Mucosa of descending colon (tissue), 3 donors: Measurements from ENCODE around the gene DDX56. TPM values are rescaled to one million over a fixed set of nuclear protein-coding genes. Genes with fewer than 3 reads are reported as not detected.

Source experiments
- ATAC-seq: fragments of 200-7000 bp; cut with Tn5 transposase; one replicate; pipeline ENCODE4 v1.9.1; 2020; ENCODE audit warnings: mild to moderate bottlenecking, moderate library complexity
- DNase-seq, 3 donors: peaks; one replicate each; pipeline ENCODE4 v3.0.0-alpha.2; 2020
- H3K36me3 ChIP-seq: fragments of 200-600 bp; one replicate; pipeline ENCODE4 v1.8.0; 2021; ENCODE audit warnings: low read depth, mild to moderate bottlenecking
- H3K4me1 ChIP-seq: fragments of 200-600 bp; one replicate; pipeline ENCODE4 v1.8.0; 2021; ENCODE audit warnings: low read depth, mild to moderate bottlenecking
- H3K4me3 ChIP-seq: fragments of 200-600 bp; one replicate; pipeline ENCODE4 v1.8.0; 2021; ENCODE audit warnings: mild to moderate bottlenecking
- H3K9me3 ChIP-seq: fragments of 200-600 bp; one replicate; pipeline ENCODE4 v1.8.0; 2021; ENCODE audit warnings: mild to moderate bottlenecking
- CTCF ChIP-seq: fragments of 200-600 bp; IDR thresholded peaks from one replicate; pipeline ENCODE4 v1.8.0; 2022; ENCODE audit warnings: antibody characterized with exemption, mild to moderate bottlenecking
- intact Hi-C, 2 donors: fragments of 100-400 bp; cut with DNase I in 1 of 2; cut with micrococcal nuclease in 1 of 2; formaldehyde crosslinking; loops; one replicate each; pipeline versions ENCODE4 v1.11.0 to v1.11.1; 2022; cut with DNase I, micrococcal nuclease
- total RNA-seq, 3 donors: library from RNA; stranded (reverse); fragmentation: NEBNext Ultra II Directional in 2 of 3; extraction: Animal tissue kit (Norgen Biotek cat#: 25700) in 2 of 3; gene quantifications; one replicate each; pipeline versions ENCODE4 v1.2.1 to v1.2.4, GENCODE V29; 2021 to 2023
- donor health status: DM: no; HTN: no; CAD: no; lungs with moderate emphysema.
- donor health status: DM: no; HTN: no; CAD: no.
- donor health status: DM: no; HTN: yes; CAD: no.

The DDX56 gene
- total RNA-seq, 3 donors from 2014 or later = 50.7 to 60.6 (median 60.0) TPM

GRCh38 chr7:44524811-44525388, 48.8 kb downstream of the DDX56 start:
- no peak for DNase-seq
- Histone ChIP-seq H3K9me3 (peaks cover 9% of the 10 kb centered on the region), H3K4me1 (no peaks in the 10 kb centered on the region), H3K4me3 (no peak overlapping the region), H3K36me3 (no peaks in the 10 kb centered on the region)
- intact Hi-C loops = no loop called here
- no peak for TF ChIP-seq CTCF
- ATAC-seq = no peak

- DNase-seq (no peak), ATAC-seq (no peak)
- no peaks in the 10 kb centered on the region for H3K36me3 ChIP-seq
- TF ChIP-seq CTCF = no peak
- H3K9me3 ChIP-seq = peaks cover 4% of the 10 kb centered on the region
- H3K4me1 ChIP-seq = no peaks in the 10 kb centered on the region
- no peak overlapping the region for H3K4me3 ChIP-seq
- intact Hi-C loops = no loop called here
Observed at GRCh38 chr7:44522315-44522714, 51.4 kb downstream of the DDX56 start.

- intact Hi-C loops = no loop called here
- no peaks in the 10 kb centered on the region for H3K36me3 ChIP-seq
- TF ChIP-seq CTCF = no peak
- H3K4me1 ChIP-seq = no peaks in the 10 kb centered on the region
- peaks cover 3% of the 10 kb centered on the region for H3K9me3 ChIP-seq
- DNase-seq (no peak), ATAC-seq (no peak)
- no peak overlapping the region for H3K4me3 ChIP-seq
Observed at GRCh38 chr7:44521347-44522095, 52.2 kb downstream of the DDX56 start.

GRCh38 chr7:44520574-44520973, 53.1 kb downstream of the DDX56 start:
- intact Hi-C loops = no loop called here
- DNase-seq (no peak), ATAC-seq (no peak)
- no peaks in the 10 kb centered on the region for H3K36me3 ChIP-seq
- H3K4me3 ChIP-seq = no peak overlapping the region
- no peak for TF ChIP-seq CTCF
- H3K4me1 ChIP-seq = no peaks in the 10 kb centered on the region
- no peaks in the 10 kb centered on the region for H3K9me3 ChIP-seq

GRCh38 chr7:44519546-44519945, 54.2 kb downstream of the DDX56 start:
- no peaks in the 10 kb centered on the region for H3K36me3 ChIP-seq
- intact Hi-C loops = no loop called here

More at GRCh38 chr7:44519546-44519945, 54.2 kb downstream of the DDX56 start:
- no peak overlapping the region for H3K4me3 ChIP-seq
- DNase-seq = no peak
- ATAC-seq = no peak
- TF ChIP-seq CTCF = no peak
- no peaks in the 10 kb centered on the region for H3K4me1 ChIP-seq
- H3K9me3 ChIP-seq = no peaks in the 10 kb centered on the region
